ENCODE measurements around the gene RHPN2.

GRCh38 chr19:33075519-33075918 is 10.8 kb upstream of the RHPN2 start:
- no peak for TF ChIP-seq CTCF (IDR thresholded peaks at IDR 0.05)
- TF ChIP-seq POLR2A (IDR thresholded peaks at IDR 0.05) = no peak
